ENCODE data around the gene BCL2L14.

GRCh38 chr12:12098691-12099015, 27.9 kb downstream of the BCL2L14 start:
- no peak for TF ChIP-seq CTCF (IDR thresholded peaks at IDR 0.05)
- no peak for TF ChIP-seq POLR2A (IDR thresholded peaks at IDR 0.05)
- no peak for TF ChIP-seq POLR2AphosphoS5 (IDR thresholded peaks at IDR 0.05)
- TF ChIP-seq EP300 (IDR thresholded peaks at IDR 0.05): no peak

Measured in suprapubic skin (tissue), 4 donors.